ENCODE results near the gene STK32B.

DNA sequence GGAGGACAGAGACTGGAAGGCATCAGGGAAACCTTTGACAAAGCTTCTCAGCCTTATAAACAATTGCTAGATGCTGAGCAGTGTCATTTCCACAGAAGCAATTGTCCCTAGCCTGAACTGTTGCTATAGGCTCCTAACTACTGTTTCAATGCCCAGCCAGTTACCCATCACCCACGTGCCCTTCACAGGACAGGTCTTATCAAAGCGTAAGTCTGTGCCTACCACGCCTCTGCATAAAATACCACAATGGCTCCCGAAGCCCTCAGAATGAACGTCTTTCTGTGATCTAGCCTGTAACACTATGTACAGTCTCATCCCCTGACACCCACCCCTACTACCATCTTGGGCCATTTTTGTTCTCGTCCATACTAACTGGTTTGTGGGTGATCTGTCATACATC lies 134.3 kb downstream of the STK32B start:
- TF ChIP-seq, protein P1, sequence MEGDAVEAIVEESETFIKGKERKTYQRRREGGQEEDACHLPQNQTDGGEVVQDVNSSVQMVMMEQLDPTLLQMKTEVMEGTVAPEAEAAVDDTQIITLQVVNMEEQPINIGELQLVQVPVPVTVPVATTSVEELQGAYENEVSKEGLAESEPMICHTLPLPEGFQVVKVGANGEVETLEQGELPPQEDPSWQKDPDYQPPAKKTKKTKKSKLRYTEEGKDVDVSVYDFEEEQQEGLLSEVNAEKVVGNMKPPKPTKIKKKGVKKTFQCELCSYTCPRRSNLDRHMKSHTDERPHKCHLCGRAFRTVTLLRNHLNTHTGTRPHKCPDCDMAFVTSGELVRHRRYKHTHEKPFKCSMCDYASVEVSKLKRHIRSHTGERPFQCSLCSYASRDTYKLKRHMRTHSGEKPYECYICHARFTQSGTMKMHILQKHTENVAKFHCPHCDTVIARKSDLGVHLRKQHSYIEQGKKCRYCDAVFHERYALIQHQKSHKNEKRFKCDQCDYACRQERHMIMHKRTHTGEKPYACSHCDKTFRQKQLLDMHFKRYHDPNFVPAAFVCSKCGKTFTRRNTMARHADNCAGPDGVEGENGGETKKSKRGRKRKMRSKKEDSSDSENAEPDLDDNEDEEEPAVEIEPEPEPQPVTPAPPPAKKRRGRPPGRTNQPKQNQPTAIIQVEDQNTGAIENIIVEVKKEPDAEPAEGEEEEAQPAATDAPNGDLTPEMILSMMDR (IDR thresholded peaks at IDR 0.05): no peak
- no peak for TF ChIP-seq POLR2A (IDR thresholded peaks at IDR 0.05)

All from heart left ventricle (tissue), 13 donors.